Mesodermal cell (in vitro differentiated cells): ENCODE measurements around the gene LAPTM4A. TPM values are rescaled to one million over a fixed set of nuclear protein-coding genes. Genes with fewer than 3 reads are reported as not detected.

ENCODE experiments used
- H3K27ac ChIP-seq: 2 replicates; pipeline ENCODE4 v1.7.0; 2013; ENCODE audit warnings: mild to moderate bottlenecking, low read depth, low read length, moderate library complexity; ENCODE audit not compliant: severe bottlenecking
- H3K36me3 ChIP-seq: 2 replicates; pipeline ENCODE4 v1.7.1; 2013; ENCODE audit warnings: mild to moderate bottlenecking, low read length, moderate library complexity; ENCODE audit not compliant: control insufficient read depth, insufficient read depth
- H3K4me1 ChIP-seq: one replicate; pipeline ENCODE4 v1.7.1; 2013; ENCODE audit warnings: mild to moderate bottlenecking, low read length; ENCODE audit not compliant: insufficient read depth, control insufficient read depth, poor library complexity, severe bottlenecking
- H3K4me3 ChIP-seq: 2 replicates; pipeline ENCODE4 v1.7.0; 2013; ENCODE audit warnings: low read length, control low read depth, mild to moderate bottlenecking; ENCODE audit not compliant: insufficient read depth, poor library complexity, severe bottlenecking; ENCODE audit errors: extremely low read depth
- H3K9me3 ChIP-seq: 2 replicates; pipeline ENCODE4 v1.7.1; 2013; ENCODE audit warnings: mild to moderate bottlenecking, low read length, moderate library complexity; ENCODE audit not compliant: control insufficient read depth
- WGBS, 2 experiments: methylation state at CpG; one replicate each; pipeline ENCODE4 v1.1.5; 2013; ENCODE audit warnings: missing lambda C conversion rate in 2 of 2; ENCODE audit not compliant: insufficient coverage in 2 of 2; 5-methylcytosine and 5-hydroxymethylcytosine counted together
- polyA plus RNA-seq, 2 experiments: library from polyadenylated mRNA; stranded (reverse); fragments of 50-300 nt; gene quantifications; one replicate each; pipeline ENCODE4 v1.2.3, GENCODE V29; 2013

Gene LAPTM4A
- polyA plus RNA-seq (2013, experiment 1 of 2), result 287 TPM
- polyA plus RNA-seq (2013, experiment 2 of 2), result 279 TPM

DNA sequence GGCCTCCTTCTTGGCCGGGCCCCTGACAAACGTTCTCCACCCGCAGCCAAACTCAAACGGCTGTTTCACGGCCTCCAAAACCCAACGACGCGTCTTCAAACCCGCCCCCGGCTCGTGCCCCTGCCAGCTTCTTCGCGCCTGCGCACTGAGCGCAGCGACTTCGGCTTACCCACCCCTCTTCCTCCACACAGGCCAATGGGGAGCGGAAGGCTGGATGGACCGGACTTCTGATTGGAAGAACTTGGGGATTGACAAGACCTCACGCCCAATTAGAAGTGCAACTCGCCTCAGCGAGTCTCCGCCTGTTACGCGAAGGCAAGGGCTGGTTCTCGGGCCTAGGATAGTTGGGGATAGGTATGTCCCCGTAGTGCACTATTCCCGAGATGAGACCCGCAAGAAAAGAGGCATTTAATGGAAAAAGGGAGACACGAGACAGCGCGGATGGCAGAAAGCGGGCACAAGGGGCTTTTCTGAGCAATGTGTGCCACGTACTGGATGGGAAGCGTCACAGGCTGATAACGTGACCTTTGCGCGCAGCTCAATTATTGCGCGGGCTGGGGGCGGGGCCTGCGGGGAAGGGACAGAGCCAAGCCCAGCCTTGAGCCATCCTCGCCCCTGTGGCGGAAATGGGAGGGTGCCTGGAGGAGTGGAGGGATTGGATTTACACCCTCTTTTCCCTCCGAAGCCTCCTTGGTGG is at the start of gene LAPTM4A:
Gene LAPTM4A (minus strand): TSS at position 97 of the 697 bp plus-strand sequence. CDS start 108 bp downstream, outside the sequence.
- Histone ChIP-seq H3K4me1 (peaks cover 7% of the 10 kb centered on the region), H3K4me3 (peak within 1 kb of the TSS; percentile 95), H3K36me3 (no peaks in the 10 kb centered on the region), H3K9me3 (no peaks in the 10 kb centered on the region), H3K27ac (peak within 1 kb of the TSS; percentile 100)
- 0 to 1% methylated on average over 32 to 40 of the region's 45 CpGs for WGBS, 2 experiments

DNA sequence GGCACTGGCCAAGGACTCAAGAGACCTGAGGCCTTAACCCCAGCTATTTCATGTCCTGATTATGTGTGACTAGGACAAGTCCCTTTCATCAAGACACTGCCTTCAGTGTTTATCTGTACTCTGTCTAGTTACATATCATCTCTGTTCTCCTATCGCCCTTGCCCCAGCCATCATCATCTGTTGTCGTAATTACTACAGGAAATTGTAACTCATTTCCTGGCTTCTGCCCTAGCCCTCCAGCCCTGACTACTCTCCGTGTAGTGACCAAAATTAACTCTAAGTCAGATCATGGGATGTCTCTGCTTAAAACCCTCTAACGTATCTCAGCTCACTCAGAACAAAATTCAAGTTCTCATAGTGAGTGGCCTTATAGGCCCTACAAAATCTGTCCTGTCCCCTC is 49.3 kb upstream of the LAPTM4A start:
- Histone ChIP-seq H3K27ac (no peak overlapping the region), H3K36me3 (no peaks in the 10 kb centered on the region), H3K9me3 (peaks cover 5% of the 10 kb centered on the region), H3K4me3 (no peak overlapping the region), H3K4me1 (no peaks in the 10 kb centered on the region)
- 87 to 93% methylated on average over 4 of the region's 4 CpGs for WGBS, 2 experiments

GRCh38 chr2:20099780-20100179 is 48.4 kb upstream of the LAPTM4A start:
- Histone ChIP-seq H3K36me3 (no peaks in the 10 kb centered on the region), H3K4me3 (no peak overlapping the region), H3K4me1 (no peaks in the 10 kb centered on the region), H3K27ac (no peak overlapping the region), H3K9me3 (peaks cover 5% of the 10 kb centered on the region)
- WGBS, 2 experiments, result 89 to 94% methylated on average over 3 to 5 of the region's 6 CpGs

DNA sequence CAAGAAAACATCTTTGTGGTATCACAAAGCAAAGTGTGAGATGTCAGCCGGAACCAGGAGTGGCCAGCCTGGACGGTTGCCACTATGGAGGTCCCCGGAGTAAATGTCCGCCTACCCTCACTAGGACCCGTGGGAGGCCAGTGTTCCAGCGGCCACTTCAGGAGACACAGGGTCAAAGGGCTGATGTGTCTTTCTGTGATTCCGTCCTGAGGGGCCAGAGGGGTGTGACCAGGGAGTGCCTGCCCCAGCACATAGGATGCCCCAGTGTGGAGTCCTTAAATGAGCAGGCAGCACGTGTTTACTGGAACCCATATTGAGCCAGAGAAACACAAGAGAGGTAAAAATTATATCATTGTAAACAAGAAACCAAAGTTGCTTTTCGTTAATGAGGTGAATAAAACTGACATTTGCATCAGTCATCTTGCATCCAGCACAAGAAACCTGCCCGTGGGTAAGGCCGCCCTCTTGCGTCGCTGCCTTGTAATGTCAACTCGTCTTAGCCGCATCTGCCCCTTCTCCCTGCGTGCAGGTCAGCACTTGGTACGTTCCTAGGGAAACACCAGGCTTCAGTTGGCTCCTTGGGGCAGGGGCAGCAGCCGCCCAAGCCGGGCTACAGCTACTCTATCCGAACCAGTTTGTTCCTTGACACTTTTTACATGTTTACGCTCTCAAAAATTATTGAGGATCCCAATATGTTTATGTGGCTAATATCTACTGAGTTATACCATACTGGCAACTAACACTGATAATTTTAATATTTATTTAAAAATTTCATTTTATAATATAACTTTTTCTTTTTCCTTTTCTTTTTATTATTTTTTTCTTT is 46.7 kb upstream of the LAPTM4A start:
- Histone ChIP-seq H3K9me3 (peaks cover 5% of the 10 kb centered on the region), H3K36me3 (no peaks in the 10 kb centered on the region), H3K27ac (no peak overlapping the region), H3K4me3 (no peak overlapping the region), H3K4me1 (no peaks in the 10 kb centered on the region)
- 25 to 34% methylated on average over 13 to 19 of the region's 21 CpGs for WGBS, 2 experiments

DNA sequence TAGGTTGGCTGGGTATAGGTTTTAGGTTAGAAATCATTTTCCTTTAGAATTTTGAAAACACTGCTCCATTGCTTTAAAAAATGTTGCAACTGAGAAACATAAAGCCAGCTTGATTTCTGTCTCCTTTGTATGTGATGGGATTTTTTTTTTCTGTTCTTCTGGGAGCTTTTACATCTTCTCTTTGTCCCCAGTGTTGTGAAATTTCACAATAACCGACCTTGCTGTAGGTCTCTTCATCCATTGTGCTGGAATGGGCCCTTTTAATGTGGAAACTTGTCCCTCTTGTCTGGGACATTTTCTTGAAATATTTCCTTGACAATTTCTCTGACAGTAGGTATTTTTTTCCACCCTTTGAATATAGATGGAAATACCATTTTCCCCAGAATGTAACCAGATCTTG is 44.0 kb upstream of the LAPTM4A start:
- peaks cover 6% of the 10 kb centered on the region for H3K4me1 ChIP-seq
- H3K9me3 ChIP-seq, result no peaks in the 10 kb centered on the region
- no peaks in the 10 kb centered on the region for H3K36me3 ChIP-seq
- no peak overlapping the region for H3K4me3 ChIP-seq
- 100% methylated on average over 1 of the region's 1 CpG; no CpG with 5 or more reads in 1 of the 2 experiments for WGBS, 2 experiments
- H3K27ac ChIP-seq, result no peak overlapping the region

- Histone ChIP-seq H3K4me3 (no peak overlapping the region), H3K9me3 (no peaks in the 10 kb centered on the region), H3K27ac (no peak overlapping the region), H3K36me3 (no peaks in the 10 kb centered on the region), H3K4me1 (peaks cover 6% of the 10 kb centered on the region)
These were observed 43.5 kb upstream of the LAPTM4A start for GRCh38 chr2:20094955-20095354.

DNA sequence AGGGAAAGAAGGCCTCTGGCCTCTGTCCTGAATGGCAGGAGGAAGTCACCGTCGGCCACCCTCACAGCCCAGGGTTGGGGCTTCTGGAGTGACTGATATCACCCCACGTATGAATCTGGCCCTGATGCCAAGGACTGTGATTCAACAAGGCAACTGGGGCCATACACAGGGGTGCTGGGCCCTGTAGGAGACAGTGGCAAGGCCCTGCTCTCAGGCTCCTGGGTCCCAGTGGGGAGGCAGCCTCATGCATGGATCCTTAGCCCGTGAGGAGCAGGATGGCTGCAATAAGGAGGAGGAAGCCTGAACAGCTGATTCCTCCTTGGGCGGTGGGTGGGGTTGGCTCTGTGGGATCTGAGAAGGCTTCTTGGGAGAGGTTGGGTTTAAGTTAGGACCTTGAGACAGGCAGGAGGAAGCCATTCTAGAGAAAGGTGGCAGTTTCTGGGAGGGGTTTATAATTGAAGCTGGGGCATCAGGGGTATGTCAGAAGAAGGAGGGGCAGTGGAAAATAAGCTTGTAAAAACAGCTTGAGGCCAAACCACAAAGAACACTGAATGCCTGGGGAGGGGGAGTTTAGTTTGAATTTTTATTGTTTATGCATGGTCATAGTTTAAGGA is 42.8 kb upstream of the LAPTM4A start:
- Histone ChIP-seq H3K4me3 (no peak overlapping the region), H3K4me1 (peaks cover 6% of the 10 kb centered on the region), H3K9me3 (no peaks in the 10 kb centered on the region), H3K27ac (no peak overlapping the region), H3K36me3 (no peaks in the 10 kb centered on the region)
- 82 to 85% methylated on average over 4 to 5 of the region's 5 CpGs for WGBS, 2 experiments

- 62 to 68% methylated on average over 8 to 10 of the region's 11 CpGs for WGBS, 2 experiments
- Histone ChIP-seq H3K27ac (no peak overlapping the region), H3K4me3 (no peak overlapping the region), H3K4me1 (peaks cover 6% of the 10 kb centered on the region), H3K36me3 (no peaks in the 10 kb centered on the region), H3K9me3 (no peaks in the 10 kb centered on the region)
These were observed 42.1 kb upstream of the LAPTM4A start for GRCh38 chr2:20093263-20094141.

- 97 to 98% methylated on average over 3 to 5 of the region's 5 CpGs for WGBS, 2 experiments
These were observed 41.4 kb upstream of the LAPTM4A start for GRCh38 chr2:20092901-20093235.

DNA sequence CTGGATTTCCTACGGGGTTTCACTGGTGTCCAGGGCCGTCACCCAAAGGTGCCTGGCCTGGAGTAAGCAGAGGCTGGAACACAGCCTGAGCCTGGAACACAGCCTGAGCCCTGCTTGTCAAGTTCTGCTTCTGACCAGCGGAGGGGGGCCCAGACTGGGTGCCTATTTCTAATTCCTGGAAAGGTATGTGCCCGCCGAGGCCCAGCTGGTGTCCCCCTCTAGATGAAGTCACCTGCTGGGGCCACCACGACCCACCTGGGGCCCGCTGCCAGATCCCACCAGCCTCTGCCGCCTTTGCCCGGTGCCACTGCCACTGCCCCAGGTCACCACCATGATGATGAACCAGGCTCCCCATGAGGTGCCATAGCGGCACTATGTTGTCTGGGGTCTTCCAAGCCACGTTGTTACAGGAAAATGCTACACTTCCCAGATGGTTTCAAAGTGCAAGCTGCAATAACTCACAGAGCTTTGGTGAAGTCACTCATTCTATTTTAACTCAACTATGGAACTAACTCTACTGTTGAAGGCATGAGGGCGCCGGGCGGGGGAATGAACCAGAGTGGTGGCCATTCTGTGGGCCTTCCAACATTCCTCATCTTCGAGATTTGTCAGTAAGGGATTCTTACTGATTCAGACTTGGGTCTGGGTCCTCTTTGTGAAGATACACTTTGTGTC is 40.9 kb upstream of the LAPTM4A start:
- Histone ChIP-seq H3K36me3 (no peaks in the 10 kb centered on the region), H3K4me3 (no peak overlapping the region), H3K4me1 (peaks cover 6% of the 10 kb centered on the region), H3K27ac (no peak overlapping the region), H3K9me3 (no peaks in the 10 kb centered on the region)
- WGBS, 2 experiments, result 93% methylated on average over 11 to 15 of the region's 15 CpGs

More at GRCh38 chr2:20092901-20093235, 41.4 kb upstream of the LAPTM4A start:
- H3K36me3 ChIP-seq, result no peaks in the 10 kb centered on the region
- no peak overlapping the region for H3K4me3 ChIP-seq
- no peak overlapping the region for H3K27ac ChIP-seq
- H3K4me1 ChIP-seq, result peaks cover 6% of the 10 kb centered on the region
- no peaks in the 10 kb centered on the region for H3K9me3 ChIP-seq
